T-helper 2 cell treated with Interferon-gamma antibody and Interleukin-4, amounts not matched to agents 100 ng/mL and 5 ng/mL, for 36 hours (primary cell): ENCODE results near the gene NOX5. TPM values are rescaled to one million over a fixed set of nuclear protein-coding genes. Genes with fewer than 3 reads are reported as not detected.

ENCODE experiments used
- intact Hi-C: fragments of 100-400 bp; cut with micrococcal nuclease; formaldehyde crosslinking; loops from one replicate; pipeline ENCODE4 v1.15.1; 2023
- total RNA-seq: library from RNA; stranded (reverse); gene quantifications from 2 replicates; pipeline ENCODE4 v1.2.3, GENCODE V29; 2022

The NOX5 gene
- total RNA-seq, 1 donor from 2014 or later: 0.02 TPM

DNA sequence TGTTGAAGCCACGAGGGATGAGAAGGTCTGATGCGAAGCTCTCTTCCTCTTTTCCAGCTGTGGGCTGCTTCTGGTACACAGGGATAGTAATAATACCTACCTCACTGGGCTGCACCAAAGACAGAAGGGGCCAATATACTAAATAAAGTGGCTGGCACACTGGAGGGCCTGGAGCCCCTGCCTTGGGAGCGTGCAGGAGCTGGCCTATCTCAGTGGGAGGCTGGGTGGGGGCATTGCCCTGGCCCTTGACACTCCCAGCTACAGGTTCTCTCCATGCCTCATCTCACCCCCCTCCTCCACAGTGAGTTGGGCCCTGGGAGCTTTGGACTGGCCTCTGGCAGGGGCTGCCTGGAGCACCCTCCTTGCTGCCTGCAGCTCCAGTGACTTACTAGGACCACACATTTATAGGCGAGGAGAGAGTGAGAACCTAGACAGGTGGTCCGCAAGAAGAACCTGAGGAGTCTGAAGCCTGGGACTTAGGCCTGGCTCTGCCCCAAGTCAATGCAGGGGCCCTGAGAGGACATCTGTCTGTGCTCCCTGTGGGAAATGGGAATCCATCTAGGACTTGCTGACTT, 1.6 kb downstream of the NOX5 start:
- intact Hi-C loops: no loop called here

DNA sequence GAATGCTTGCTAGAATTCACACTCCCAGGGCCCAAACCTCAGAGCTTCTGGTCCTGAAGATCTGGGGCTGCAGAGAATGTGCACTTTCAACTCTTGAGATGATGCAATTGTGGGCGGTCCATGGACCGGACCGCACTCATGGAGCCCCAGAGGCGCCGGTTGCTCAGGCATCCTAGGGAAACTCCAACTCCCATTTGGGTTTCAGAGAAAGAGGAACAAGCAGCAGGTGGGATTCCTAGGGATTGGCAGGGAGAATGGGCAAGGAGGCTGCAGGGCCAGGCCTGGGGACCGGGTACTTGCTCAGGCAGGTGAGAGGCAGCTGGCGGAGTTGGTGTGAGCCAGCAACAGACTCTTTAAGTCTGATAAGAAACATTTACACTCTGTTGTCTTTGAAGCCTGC, 3.5 kb downstream of the NOX5 start:
- intact Hi-C loops: no loop called here

DNA sequence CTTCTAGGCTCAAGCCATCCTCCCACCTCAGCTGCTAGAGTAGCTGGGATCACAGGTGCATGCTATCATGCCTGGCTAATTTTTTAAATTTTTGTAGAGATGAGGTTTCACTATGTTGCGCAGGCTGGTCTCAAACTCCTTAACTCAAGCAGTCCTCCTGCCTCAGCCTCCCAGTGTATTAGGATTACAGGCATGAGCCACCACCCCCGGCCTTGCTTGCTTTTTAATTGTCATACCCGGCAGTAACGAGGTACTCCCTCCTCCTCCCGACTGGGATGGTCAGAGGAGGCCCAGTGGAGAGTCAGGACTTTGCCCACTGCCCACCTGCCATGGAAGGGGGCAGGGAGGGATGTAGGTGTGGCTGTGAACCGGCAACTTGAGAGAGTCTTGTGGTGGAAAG, 4.5 kb downstream of the NOX5 start:
- intact Hi-C loops: no loop called here

- intact Hi-C loops: no loop called here
Observed at GRCh38 chr15:69021895-69022294, 7.4 kb downstream of the NOX5 start.

- intact Hi-C loops: no loop called here
Observed at GRCh38 chr15:69025320-69025719, 10.8 kb downstream of the NOX5 start.

DNA sequence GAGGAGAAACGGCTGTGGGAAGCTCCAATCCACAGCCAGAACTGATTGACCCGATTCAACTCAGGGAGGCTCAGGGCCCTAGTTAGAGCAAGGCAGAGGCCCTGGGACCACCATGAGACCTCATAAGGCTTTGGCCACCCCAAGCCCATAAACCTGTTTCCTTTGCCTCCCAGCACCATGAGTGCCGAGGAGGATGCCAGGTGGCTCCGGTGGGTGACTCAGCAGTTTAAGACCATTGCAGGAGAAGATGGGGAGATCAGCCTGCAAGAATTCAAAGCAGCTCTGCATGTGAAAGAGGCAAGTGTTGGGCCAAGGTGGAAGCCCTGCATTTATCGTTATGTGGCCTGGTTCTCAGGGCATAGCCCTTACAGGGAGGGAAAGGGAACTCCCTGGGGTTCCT, 11.9 kb downstream of the NOX5 start:
- intact Hi-C loops: no loop called here

GRCh38 chr15:69027976-69028518, 13.6 kb downstream of the NOX5 start:
- intact Hi-C loops: no loop called here

DNA sequence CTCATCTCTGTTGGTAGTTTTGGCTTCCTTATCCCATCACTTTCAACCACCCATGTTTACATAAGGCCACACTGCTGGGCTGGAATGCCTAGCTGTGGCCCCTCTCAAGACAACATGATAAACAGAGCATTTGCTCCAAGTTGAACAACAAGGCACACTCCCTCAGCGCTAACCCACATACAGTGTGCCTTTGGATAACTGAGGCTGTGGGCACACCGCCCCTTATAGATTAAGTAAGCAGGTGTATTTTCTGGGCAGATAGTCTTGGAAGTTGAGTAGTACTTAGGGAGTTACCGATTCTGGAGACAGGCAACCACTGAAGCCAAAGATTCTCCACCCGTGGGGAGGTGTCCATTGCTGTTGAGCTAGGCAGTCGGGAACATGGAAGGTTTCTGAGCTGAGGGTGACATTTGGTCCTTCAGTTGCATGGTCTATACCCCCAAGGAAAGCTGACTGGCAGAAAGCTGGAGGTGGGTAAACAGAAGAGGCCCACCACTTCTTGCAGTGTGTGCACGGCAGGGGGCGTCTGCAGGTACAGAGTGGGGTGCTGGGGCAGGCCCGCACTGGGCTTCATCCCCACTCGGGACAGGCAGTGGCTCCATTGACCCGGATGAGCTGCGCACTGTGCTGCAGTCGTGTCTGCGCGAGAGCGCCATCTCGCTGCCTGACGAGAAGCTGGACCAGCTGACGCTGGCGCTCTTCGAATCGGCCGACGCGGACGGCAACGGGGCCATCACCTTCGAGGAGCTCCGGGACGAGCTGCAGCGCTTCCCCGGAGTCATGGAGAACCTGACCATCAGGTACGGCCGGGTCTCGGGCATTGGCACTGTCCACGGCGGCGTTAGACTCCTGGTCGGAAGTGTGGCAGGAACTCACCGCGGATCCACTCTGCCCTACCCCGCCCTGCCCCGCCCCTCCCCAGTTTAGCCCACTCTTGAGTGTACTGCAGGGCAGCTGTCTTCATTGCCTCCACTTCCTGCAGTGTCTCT, 16.8 kb downstream of the NOX5 start:
- intact Hi-C loops: no loop called here

GRCh38 chr15:69032031-69032430, 17.5 kb downstream of the NOX5 start:
- intact Hi-C loops: no loop called here

DNA sequence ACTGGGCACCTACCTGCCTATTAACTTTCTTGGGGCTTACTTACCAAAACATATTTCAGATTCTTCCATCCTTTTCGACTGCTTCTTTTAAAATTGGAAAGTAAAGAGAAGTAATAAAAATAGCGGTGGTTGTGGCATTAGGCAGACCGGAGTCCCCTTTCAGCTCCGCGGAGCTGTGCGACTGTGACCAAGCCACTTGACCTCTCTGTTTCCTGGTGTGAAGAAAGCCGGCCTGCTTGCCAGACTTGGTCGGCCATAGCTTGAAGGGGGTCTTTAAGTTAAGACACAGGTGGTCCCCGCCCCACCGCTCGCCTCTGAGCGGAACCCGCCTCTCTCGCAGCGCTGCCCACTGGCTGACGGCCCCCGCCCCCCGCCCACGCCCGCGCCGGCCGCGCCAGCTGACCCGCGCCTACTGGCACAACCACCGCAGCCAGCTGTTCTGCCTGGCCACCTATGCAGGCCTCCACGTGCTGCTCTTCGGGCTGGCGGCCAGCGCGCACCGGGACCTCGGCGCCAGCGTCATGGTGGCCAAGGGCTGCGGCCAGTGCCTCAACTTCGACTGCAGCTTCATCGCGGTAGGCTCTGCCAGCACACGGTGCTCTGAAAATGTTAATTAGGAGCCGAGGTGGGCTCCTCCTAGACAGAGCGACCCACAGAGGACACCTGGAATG, 18.3 kb downstream of the NOX5 start:
- intact Hi-C loops: no loop called here

DNA sequence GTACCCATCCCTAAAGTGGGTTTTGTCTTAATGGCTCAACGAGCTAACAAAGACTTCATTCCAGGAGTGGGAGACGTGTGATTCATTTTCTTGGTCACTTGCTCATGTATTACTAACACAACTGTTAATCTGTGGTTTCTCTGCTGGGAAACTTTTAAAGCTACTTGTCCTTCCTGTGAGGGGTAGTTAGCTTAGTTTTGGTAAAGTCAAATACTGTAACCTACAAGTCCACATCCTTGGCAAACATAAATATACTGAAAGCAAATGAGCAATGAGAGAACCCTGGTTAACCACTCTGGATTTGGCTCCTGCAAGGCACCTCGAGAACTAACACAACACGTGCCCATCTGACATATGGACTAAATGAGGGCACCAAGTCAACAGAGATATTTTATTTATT, 19.9 kb downstream of the NOX5 start:
- intact Hi-C loops: no loop called here

DNA sequence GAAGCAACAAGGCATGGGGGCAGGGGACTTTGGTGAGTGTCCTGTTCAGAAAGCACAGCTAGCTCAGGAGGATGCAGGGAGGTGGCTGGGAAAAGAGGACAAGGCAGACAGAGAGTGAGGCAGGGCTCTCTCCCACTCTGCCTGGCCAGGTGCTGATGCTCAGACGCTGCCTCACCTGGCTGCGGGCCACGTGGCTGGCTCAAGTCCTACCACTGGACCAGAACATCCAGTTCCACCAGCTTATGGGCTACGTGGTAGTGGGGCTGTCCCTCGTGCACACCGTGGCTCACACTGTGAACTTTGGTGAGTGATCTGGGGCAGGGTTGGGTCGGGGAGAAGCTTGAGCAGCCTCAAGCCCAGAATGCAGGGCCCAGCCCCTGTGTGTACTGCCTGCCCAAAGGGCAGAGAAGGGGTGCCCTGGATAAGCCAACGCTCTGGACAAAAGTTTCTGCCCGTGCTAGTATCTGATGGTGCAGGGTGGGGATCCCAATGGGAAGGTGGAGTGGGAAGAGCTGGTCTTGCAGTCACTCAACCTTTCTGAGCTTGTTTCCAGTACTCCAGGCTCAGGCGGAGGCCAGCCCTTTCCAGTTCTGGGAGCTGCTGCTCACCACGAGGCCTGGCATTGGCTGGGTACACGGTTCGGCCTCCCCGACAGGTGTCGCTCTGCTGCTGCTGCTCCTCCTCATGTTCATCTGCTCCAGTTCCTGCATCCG, 20.9 kb downstream of the NOX5 start:
- intact Hi-C loops: no loop called here

DNA sequence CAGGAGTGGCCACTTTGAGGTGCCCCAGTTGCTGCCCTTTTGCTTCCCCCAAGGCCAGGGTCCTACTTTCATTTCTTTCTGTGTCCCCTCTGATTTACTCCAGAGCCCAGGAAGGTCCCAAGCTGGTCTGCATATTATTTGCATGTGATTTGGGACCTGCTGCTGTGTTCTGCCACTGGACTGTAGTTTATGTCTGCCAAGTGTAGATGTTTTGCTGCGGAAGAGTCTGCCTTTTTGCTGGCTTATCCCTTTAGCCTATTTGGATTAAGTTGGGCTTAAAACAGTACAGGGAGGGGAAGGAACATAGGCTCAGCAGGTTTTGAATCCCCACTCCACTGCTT, 21.4 kb downstream of the NOX5 start:
- intact Hi-C loops: no loop called here

DNA sequence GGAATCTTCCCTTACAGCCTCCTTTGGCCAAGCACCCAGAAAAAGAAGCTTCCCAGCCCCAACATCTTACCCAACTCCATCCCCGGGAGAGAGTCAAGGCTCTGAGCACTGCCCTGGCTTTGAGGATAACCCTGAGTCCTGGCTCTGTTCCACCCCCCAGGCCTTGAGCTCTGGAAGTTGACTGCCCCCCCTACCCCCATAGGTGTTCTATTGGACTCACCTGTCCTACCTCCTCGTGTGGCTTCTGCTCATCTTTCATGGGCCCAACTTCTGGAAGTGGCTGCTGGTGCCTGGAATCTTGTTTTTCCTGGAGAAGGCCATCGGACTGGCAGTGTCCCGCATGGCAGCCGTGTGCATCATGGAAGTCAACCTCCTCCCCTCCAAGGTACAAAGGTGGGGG, 22.3 kb downstream of the NOX5 start:
- intact Hi-C loops: no loop called here

DNA sequence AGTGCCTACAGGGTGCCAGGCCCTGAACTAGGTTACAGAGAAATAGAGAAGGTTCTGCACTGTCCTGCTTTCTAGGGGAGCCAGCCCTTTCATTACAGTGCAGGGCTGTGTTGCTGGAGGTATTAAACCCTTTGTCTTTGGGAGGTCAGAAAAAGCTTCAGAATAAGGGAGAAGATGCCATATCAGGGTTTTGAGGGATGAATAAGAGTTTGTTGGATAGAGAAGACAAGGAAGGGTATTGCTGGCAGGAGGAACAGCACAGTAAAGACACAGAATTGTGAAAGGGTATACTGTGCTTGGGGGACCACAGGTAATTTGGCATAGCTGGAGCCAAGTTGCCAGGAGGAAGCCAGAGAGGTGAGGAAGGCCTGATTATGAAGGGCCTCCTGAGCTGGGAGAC, 23.0 kb downstream of the NOX5 start:
- intact Hi-C loops: no loop called here

DNA sequence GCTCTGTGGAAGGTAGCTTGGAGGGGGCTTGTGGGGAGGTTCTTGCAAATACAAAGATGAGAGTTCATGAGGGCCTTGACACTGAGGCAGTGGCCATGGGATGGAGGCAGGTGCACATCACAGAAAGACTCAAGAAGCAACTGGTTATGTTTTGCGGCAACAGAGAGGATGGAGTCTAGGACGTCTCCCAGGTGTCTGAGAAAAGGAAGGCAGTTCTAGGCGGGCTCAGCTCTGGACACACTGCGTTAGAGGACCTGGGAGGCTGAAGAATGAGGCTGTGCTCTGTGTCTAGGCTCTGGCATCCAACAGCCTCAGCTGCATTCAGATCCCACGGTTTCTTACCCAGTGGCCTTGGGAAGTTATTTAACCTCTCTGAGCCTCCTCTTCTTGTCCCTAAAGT, 23.5 kb downstream of the NOX5 start:
- intact Hi-C loops: no loop called here

GRCh38 chr15:69038508-69038907, 24.0 kb downstream of the NOX5 start:
- intact Hi-C loops: no loop called here

- intact Hi-C loops: no loop called here
Observed at GRCh38 chr15:69039516-69040225, 25.2 kb downstream of the NOX5 start.

GRCh38 chr15:69042531-69042930, 28.0 kb downstream of the NOX5 start:
- intact Hi-C loops: no loop called here

GRCh38 chr15:69045802-69046201, 31.3 kb downstream of the NOX5 start:
- intact Hi-C loops: no loop called here

DNA sequence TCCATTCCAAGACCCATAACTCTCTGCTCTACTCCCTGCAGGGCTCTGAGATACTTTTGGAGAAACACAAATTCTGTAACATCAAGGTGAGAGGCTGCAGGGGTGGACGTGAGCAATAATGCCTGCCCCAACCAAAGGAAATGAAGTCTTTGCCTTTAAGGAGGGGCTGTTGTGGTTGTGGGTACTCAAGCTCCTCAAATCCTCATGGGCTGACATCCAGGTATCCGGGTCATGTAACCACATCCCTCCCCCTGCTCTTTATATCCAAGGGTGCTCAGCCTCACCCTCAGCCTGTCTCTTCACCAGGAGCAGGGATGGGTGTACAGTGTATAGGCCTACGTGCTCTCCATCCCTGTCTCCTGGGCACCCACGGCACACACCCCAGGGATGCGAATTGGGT, 32.3 kb downstream of the NOX5 start:
- intact Hi-C loops: no loop called here
